Measurements from ENCODE around the gene FUOM.

- TF ChIP-seq CTCF (IDR thresholded peaks at IDR 0.05) (no peak), POLR2A (IDR thresholded peaks at IDR 0.05) (no peak)
These were observed 38.3 kb upstream of the FUOM start for GRCh38 chr10:133396035-133396624.

Data from testis (tissue), 2 donors.